BLaER1 (cell line): ENCODE results near the gene COASY.

ENCODE experiments used
- H3K27ac ChIP-seq: shearing (Covaris generic); formaldehyde crosslinking; 2 replicates; pipeline ENCODE4 v1.8.1; 2022
- H3K27me3 ChIP-seq: shearing (Covaris generic); formaldehyde crosslinking; 2 replicates; pipeline ENCODE4 v1.8.1; 2022
- H3K36me3 ChIP-seq: shearing (Covaris generic); formaldehyde crosslinking; 2 replicates; pipeline ENCODE4 v1.8.1; 2022
- H3K4me1 ChIP-seq: shearing (Covaris generic); formaldehyde crosslinking; 2 replicates; pipeline ENCODE4 v1.8.1; 2022
- H3K4me2 ChIP-seq: shearing (Covaris generic); formaldehyde crosslinking; 2 replicates; pipeline ENCODE4 v1.8.1; 2022
- H3K4me3 ChIP-seq: shearing (Covaris generic); formaldehyde crosslinking; 2 replicates; pipeline ENCODE4 v1.8.1; 2022
- H3K9ac ChIP-seq: shearing (Covaris generic); formaldehyde crosslinking; 2 replicates; pipeline ENCODE4 v1.8.1; 2022
- H3K9me3 ChIP-seq: shearing (Covaris generic); formaldehyde crosslinking; 2 replicates; pipeline ENCODE4 v1.8.1; 2022
- H4K20me1 ChIP-seq: shearing (Covaris generic); formaldehyde crosslinking; 2 replicates; pipeline ENCODE4 v1.8.1; 2022
- Cebpa-rat ChIP-seq: shearing (Covaris generic); IDR thresholded peaks from 2 replicates; pipeline ENCODE4 v1.8.1; 2022

COASY gene

GRCh38 chr17:42612013-42612412, 50.1 kb downstream of the COASY start:
- no peaks in the 10 kb centered on the region for H3K27me3 ChIP-seq
- H3K27ac ChIP-seq: no peak overlapping the region
- H3K4me3 ChIP-seq: no peak overlapping the region
- no peaks in the 10 kb centered on the region for H3K9me3 ChIP-seq
- peaks cover 20% of the 10 kb centered on the region for H4K20me1 ChIP-seq
- no peak overlapping the region for H3K9ac ChIP-seq
- peaks cover 46% of the 10 kb centered on the region for H3K36me3 ChIP-seq
- H3K4me1 ChIP-seq: peaks cover 32% of the 10 kb centered on the region
- TF ChIP-seq Cebpa-rat: no peak
- H3K4me2 ChIP-seq: no peak overlapping the region

DNA sequence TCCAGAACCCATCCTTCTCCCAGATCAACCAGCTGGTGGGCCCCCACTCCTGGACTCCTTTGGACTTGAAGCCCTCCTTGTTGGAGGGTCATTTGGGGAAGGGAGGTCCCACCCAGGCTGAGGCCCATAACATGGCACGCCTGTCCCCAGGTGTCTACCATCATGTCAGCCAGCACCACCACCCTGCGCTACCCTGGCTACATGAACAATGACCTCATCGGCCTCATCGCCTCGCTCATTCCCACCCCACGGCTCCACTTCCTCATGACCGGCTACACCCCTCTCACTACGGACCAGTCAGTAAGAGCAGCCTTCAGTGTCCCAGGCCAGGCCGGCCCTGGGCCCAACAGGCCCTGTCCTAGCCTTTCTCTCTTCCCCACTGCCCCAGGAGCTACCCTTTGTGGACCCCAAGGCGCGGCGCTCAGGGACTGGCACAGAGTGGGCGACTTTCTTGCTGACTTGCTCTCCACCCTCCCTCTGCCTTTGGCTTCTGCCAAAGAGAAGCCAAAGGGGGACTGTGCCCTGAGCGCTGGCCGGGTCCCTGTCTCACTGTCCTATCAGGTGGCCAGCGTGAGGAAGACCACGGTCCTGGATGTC, 51.8 kb downstream of the COASY start:
- H4K20me1 ChIP-seq: peaks cover 2% of the 10 kb centered on the region
- H3K4me1 ChIP-seq: peaks cover 36% of the 10 kb centered on the region
- no peaks in the 10 kb centered on the region for H3K9me3 ChIP-seq
- no peak for TF ChIP-seq Cebpa-rat
- no peak overlapping the region for H3K27ac ChIP-seq
- no peaks in the 10 kb centered on the region for H3K27me3 ChIP-seq
- H3K4me3 ChIP-seq: no peak overlapping the region
- H3K4me2 ChIP-seq: no peak overlapping the region
- peaks cover 46% of the 10 kb centered on the region for H3K36me3 ChIP-seq
- no peak overlapping the region for H3K9ac ChIP-seq
